ENCODE measurements around the gene PTPRR. TPM values are rescaled to one million over a fixed set of nuclear protein-coding genes. Genes with fewer than 3 reads are reported as not detected.

The PTPRR gene
- total RNA-seq, 2 experiments from 2014 or later = not detected

- ChIA-PET POLR2A (no interaction called here), CTCF (no interaction called here)
- no peaks in the 10 kb centered on the region for H3K4me1 Mint-ChIP-seq
- no peaks in the 10 kb centered on the region for H3K36me3 Mint-ChIP-seq (ENCODE audit: low read depth)
- DNase-seq = no peak
- H3K9me3 Mint-ChIP-seq = no peaks in the 10 kb centered on the region
- H3K4me3 Mint-ChIP-seq = no peak overlapping the region
- H3K27me3 Mint-ChIP-seq = no peaks in the 10 kb centered on the region
- no peak overlapping the region for H3K27ac Mint-ChIP-seq
These were observed 227.8 kb downstream of the PTPRR start for GRCh38 chr12:70692681-70693288.

GRCh38 chr12:70691018-70691672 lies 229.4 kb downstream of the PTPRR start:
- Mint-ChIP-seq H3K4me3 (no peak overlapping the region), H3K27ac (no peak overlapping the region), H3K4me1 (no peaks in the 10 kb centered on the region), H3K9me3 (no peaks in the 10 kb centered on the region), H3K27me3 (no peaks in the 10 kb centered on the region), H3K36me3 (ENCODE audit: low read depth) (no peaks in the 10 kb centered on the region)
- no peak for DNase-seq
- ChIA-PET POLR2A (no interaction called here), CTCF (no interaction called here)

DNA sequence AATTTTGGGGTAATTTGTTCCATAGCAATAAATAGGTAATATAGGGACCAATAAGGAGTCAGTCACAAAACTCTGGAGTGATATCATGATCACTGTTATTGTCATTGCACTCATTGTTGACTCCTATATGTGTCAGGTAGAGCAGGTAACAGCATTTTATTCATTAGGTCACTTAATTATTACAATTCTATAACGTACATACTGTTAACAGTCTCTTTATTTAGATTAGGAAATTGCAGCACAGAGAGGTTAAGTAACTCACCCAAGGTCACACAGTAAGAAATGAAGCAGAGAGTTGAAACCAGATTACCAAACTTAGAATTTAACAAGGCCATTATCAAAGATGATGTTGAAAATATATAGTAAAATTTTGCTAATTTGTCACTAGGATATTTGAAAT lies 233.6 kb downstream of the PTPRR start:
- H3K36me3 Mint-ChIP-seq (ENCODE audit: low read depth) = no peaks in the 10 kb centered on the region
- no peaks in the 10 kb centered on the region for H3K4me1 Mint-ChIP-seq
- H3K27me3 Mint-ChIP-seq = no peaks in the 10 kb centered on the region
- H3K9me3 Mint-ChIP-seq = no peaks in the 10 kb centered on the region
- ChIA-PET POLR2A (no interaction called here), CTCF (no interaction called here)
- DNase-seq = no peak
- no peak overlapping the region for H3K27ac Mint-ChIP-seq
- H3K4me3 Mint-ChIP-seq = no peak overlapping the region

GRCh38 chr12:70686299-70686698 lies 234.2 kb downstream of the PTPRR start:
- no peaks in the 10 kb centered on the region for H3K9me3 Mint-ChIP-seq
- H3K4me3 Mint-ChIP-seq = no peak overlapping the region
- no peaks in the 10 kb centered on the region for H3K36me3 Mint-ChIP-seq (ENCODE audit: low read depth)
- CTCF ChIA-PET = no interaction called here
- POLR2A ChIA-PET = no interaction called here
- DNase-seq = no peak
- H3K27me3 Mint-ChIP-seq = no peaks in the 10 kb centered on the region
- H3K4me1 Mint-ChIP-seq = no peaks in the 10 kb centered on the region
- no peak overlapping the region for H3K27ac Mint-ChIP-seq

GRCh38 chr12:70683976-70684375 lies 236.6 kb downstream of the PTPRR start:
- ChIA-PET POLR2A (no interaction called here), CTCF (interaction anchor here (0.5 kb wide), 1 partner anchor 19 kb away, joined by 3 read pairs; no protein-coding TSS in a partner anchor)
- Mint-ChIP-seq H3K9me3 (no peaks in the 10 kb centered on the region), H3K4me3 (no peak overlapping the region), H3K36me3 (ENCODE audit: low read depth) (no peaks in the 10 kb centered on the region), H3K4me1 (no peaks in the 10 kb centered on the region), H3K27ac (no peak overlapping the region), H3K27me3 (peaks cover 2% of the 10 kb centered on the region)
- DNase-seq = no peak

DNA sequence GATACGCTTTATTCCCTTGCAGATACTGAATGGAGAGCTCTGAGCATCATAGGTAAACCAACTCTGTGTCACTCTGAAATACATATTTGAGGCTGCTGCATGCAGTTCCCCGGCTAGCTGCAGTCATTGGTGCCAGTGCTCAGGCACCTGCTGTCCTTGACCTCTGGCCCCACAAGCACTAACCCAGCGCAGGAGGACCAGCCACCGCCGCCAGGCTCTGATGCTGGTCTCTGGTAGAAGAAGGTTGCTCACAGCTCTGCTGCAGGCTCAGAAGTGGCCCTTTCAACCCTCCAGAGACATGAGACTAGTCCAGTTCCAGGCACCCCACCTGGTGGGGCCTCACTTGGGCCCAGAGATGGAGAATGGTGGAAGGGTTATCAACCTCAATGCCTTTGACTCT lies 248.8 kb downstream of the PTPRR start:
- CTCF ChIA-PET = no interaction called here
- peaks cover 2% of the 10 kb centered on the region for H3K27me3 Mint-ChIP-seq
- H3K4me1 Mint-ChIP-seq = no peaks in the 10 kb centered on the region
- DNase-seq = no peak
- H3K4me3 Mint-ChIP-seq = no peak overlapping the region
- POLR2A ChIA-PET = no interaction called here
- no peak overlapping the region for H3K27ac Mint-ChIP-seq
- H3K9me3 Mint-ChIP-seq = no peaks in the 10 kb centered on the region
- H3K36me3 Mint-ChIP-seq (ENCODE audit: low read depth) = no peaks in the 10 kb centered on the region

- DNase-seq = no peak
- H3K4me3 Mint-ChIP-seq = no peak overlapping the region
- POLR2A ChIA-PET = no interaction called here
- no peaks in the 10 kb centered on the region for H3K27me3 Mint-ChIP-seq
- H3K9me3 Mint-ChIP-seq = no peaks in the 10 kb centered on the region
- no peaks in the 10 kb centered on the region for H3K36me3 Mint-ChIP-seq (ENCODE audit: low read depth)
- no peaks in the 10 kb centered on the region for H3K4me1 Mint-ChIP-seq
- CTCF ChIA-PET = no interaction called here
- H3K27ac Mint-ChIP-seq = no peak overlapping the region
These were observed 249.6 kb downstream of the PTPRR start for GRCh38 chr12:70670948-70671347.

DNA sequence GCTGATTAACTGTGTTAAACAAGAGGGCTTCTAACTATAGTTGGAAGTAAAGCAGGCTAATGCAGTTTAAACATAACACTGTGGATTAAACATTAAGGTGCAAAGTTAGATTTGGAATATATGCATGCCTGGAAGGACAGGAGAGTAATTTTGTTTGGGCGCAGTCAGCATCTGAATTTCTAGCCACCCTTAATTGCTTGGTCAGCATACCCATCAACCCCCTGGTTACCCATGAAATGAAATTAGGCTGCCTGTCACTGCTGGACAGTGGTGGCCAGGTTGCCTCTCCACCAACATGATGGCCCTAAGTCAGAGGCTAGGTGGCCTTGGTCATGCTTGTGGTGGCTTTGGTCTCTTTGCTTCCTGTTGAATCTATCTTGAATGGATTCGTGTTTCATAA lies 253.3 kb downstream of the PTPRR start:
- ChIA-PET CTCF (no interaction called here), POLR2A (no interaction called here)
- no peaks in the 10 kb centered on the region for H3K27me3 Mint-ChIP-seq
- no peak overlapping the region for H3K4me3 Mint-ChIP-seq
- no peak for DNase-seq
- no peaks in the 10 kb centered on the region for H3K4me1 Mint-ChIP-seq
- no peaks in the 10 kb centered on the region for H3K9me3 Mint-ChIP-seq
- H3K27ac Mint-ChIP-seq = no peak overlapping the region
- H3K36me3 Mint-ChIP-seq (ENCODE audit: low read depth) = no peaks in the 10 kb centered on the region

DNA sequence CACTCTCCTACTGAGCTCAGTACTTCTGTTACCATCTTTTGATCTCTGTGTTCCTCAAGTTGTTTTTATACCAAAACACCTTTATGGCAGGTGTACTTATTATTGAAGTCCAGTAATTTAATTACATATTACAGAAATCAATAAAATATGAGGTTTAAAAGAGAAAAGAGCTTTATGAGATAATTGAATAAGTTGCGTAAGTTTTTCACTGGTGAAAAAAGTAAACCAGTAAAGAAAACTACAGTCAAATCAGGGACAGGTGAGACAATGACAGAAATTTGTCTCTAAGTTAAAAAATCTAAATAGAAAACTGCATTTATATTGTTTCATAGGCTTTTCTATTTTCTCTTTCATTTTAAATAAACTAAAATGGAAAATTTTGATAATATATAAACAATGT lies 254.2 kb downstream of the PTPRR start:
- H3K4me3 Mint-ChIP-seq = no peak overlapping the region
- H3K27ac Mint-ChIP-seq = no peak overlapping the region
- DNase-seq = no peak
- no peaks in the 10 kb centered on the region for H3K27me3 Mint-ChIP-seq
- H3K4me1 Mint-ChIP-seq = peaks cover 5% of the 10 kb centered on the region
- no peaks in the 10 kb centered on the region for H3K36me3 Mint-ChIP-seq (ENCODE audit: low read depth)
- POLR2A ChIA-PET = no interaction called here
- H3K9me3 Mint-ChIP-seq = no peaks in the 10 kb centered on the region
- CTCF ChIA-PET = interaction anchor here (1.1 kb wide), 1 partner anchor 76 kb away, joined by 3 read pairs; no protein-coding TSS in a partner anchor

DNA sequence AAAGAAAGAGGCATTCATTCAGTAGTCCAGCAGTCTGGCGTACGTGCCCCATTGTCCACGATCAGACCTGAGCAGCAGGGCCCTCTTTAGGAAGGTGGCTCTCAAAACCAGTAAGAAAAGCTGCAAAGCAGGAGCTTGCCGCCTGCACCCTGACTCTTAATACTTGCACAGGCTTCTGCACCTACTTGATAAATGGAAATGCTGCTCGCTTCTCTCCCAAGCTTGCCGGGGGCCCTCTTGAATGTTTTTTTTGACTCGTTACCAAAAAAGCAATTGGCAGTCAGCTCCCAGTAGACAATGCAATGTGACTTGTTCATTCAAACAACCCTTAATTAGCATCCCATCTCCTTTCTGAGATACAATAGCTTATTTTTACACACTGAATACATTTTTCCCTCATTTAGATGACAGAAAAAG lies 256.1 kb downstream of the PTPRR start:
- POLR2A ChIA-PET = interaction anchor here (0.5 kb wide), 1 partner anchor 1814 kb away, joined by 4 read pairs; no protein-coding TSS in a partner anchor
- no peak overlapping the region for H3K4me3 Mint-ChIP-seq

DNA sequence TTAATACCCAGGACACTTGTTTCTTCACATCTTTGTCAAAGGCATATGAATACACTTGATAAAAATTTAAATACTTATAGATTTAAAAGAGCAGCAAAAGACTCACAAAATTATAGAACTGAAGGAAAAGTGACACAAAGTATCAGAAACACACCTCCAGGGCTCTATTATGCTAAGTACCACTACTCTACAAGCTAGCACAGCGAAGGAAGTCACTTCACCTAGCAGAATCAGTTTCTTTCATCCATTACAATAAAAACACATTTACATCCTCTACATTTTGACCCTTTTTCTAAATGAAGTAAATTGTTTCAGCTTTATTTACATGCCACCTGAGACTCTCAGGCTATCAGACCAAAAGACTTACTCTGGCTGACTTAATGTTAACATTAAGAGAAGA lies 256.7 kb downstream of the PTPRR start:
- ChIA-PET POLR2A (no interaction called here), CTCF (no interaction called here)
- Mint-ChIP-seq H3K27ac (no peak overlapping the region), H3K9me3 (no peaks in the 10 kb centered on the region), H3K36me3 (ENCODE audit: low read depth) (no peaks in the 10 kb centered on the region), H3K4me3 (no peak overlapping the region), H3K27me3 (no peaks in the 10 kb centered on the region), H3K4me1 (peaks cover 12% of the 10 kb centered on the region)
- no peak for DNase-seq

More for the DNA sequence above, 256.1 kb downstream of the PTPRR start:
- H3K4me1 Mint-ChIP-seq = peaks cover 12% of the 10 kb centered on the region
- no peak for DNase-seq
- no peaks in the 10 kb centered on the region for H3K9me3 Mint-ChIP-seq
- no peak overlapping the region for H3K27ac Mint-ChIP-seq
- H3K27me3 Mint-ChIP-seq = no peaks in the 10 kb centered on the region
- H3K36me3 Mint-ChIP-seq (ENCODE audit: low read depth) = no peaks in the 10 kb centered on the region
- CTCF ChIA-PET = interaction anchor here (0.7 kb wide), 2 partner anchors 20 to 757 kb away, joined by 3 to 5 read pairs; no protein-coding TSS in a partner anchor

- H3K4me1 Mint-ChIP-seq = peaks cover 12% of the 10 kb centered on the region
- no peak overlapping the region for H3K4me3 Mint-ChIP-seq
- ChIA-PET POLR2A (no interaction called here), CTCF (no interaction called here)
- H3K36me3 Mint-ChIP-seq (ENCODE audit: low read depth) = no peaks in the 10 kb centered on the region
- no peak overlapping the region for H3K27ac Mint-ChIP-seq
- no peak for DNase-seq
- peaks cover 2% of the 10 kb centered on the region for H3K27me3 Mint-ChIP-seq
- no peaks in the 10 kb centered on the region for H3K9me3 Mint-ChIP-seq
These were observed 258.9 kb downstream of the PTPRR start for GRCh38 chr12:70661466-70662161.

- H3K27me3 Mint-ChIP-seq = peaks cover 2% of the 10 kb centered on the region
- no peaks in the 10 kb centered on the region for H3K36me3 Mint-ChIP-seq (ENCODE audit: low read depth)
- H3K27ac Mint-ChIP-seq = no peak overlapping the region
- ChIA-PET CTCF (no interaction called here), POLR2A (no interaction called here)
- no peak for DNase-seq
- no peak overlapping the region for H3K4me3 Mint-ChIP-seq
- H3K9me3 Mint-ChIP-seq = no peaks in the 10 kb centered on the region
- H3K4me1 Mint-ChIP-seq = peaks cover 12% of the 10 kb centered on the region
These were observed 259.8 kb downstream of the PTPRR start for GRCh38 chr12:70660620-70661219.

Data from activated CD4-positive, alpha-beta memory T cell treated with anti-CD3 and anti-CD28 coated beads, Interleukin-2, amount 10 ng/mL, durations not matched to agents 7 days and 5 days (primary cell).